DOHH2 (cell line): Measurements from ENCODE around the gene TRIP10.

ENCODE experiments used
- EZH2phosphoT487 ChIP-seq: fragments of 200-600 bp; sonication (generic); IDR thresholded peaks from 2 replicates; pipeline ENCODE4 v1.6.1; 2017; ENCODE audit warnings: borderline replicate concordance, mild to moderate bottlenecking, antibody characterized with exemption, low read length, moderate library complexity, mixed read lengths
- TF ChIP-seq, protein P1 (sequence below): fragments of 200-600 bp; sonication (generic); IDR thresholded peaks from one replicate; pipeline ENCODE4 v1.5.1; 2014; ENCODE audit warnings: antibody characterized with exemption, mild to moderate bottlenecking, low read depth, low read length; ENCODE audit not compliant: poor library complexity, severe bottlenecking

GRCh38 chr19:6693681-6694080, 45.8 kb upstream of the TRIP10 start:
- TF ChIP-seq, protein P1, sequence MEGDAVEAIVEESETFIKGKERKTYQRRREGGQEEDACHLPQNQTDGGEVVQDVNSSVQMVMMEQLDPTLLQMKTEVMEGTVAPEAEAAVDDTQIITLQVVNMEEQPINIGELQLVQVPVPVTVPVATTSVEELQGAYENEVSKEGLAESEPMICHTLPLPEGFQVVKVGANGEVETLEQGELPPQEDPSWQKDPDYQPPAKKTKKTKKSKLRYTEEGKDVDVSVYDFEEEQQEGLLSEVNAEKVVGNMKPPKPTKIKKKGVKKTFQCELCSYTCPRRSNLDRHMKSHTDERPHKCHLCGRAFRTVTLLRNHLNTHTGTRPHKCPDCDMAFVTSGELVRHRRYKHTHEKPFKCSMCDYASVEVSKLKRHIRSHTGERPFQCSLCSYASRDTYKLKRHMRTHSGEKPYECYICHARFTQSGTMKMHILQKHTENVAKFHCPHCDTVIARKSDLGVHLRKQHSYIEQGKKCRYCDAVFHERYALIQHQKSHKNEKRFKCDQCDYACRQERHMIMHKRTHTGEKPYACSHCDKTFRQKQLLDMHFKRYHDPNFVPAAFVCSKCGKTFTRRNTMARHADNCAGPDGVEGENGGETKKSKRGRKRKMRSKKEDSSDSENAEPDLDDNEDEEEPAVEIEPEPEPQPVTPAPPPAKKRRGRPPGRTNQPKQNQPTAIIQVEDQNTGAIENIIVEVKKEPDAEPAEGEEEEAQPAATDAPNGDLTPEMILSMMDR, result no peak
- no peak for TF ChIP-seq EZH2phosphoT487
